HG02840 (cell line): Measurements from ENCODE around the gene ATF7.
"Not testable (repeated sequence)": the region's sequence is repeated elsewhere in the genome, so short reads cannot be mapped to it uniquely, and the experiment has no call there.

Experiments used
- ATAC-seq: cut with Tn5 transposase; IDR thresholded peaks from one replicate; pipeline ENCODE4 v1.9.1; 2021; ENCODE audit warnings: mild to moderate bottlenecking, moderate library complexity, moderate number of reproducible peaks; ENCODE audit not compliant: unreplicated experiment, low FRiP score

ATF7 gene

DNA sequence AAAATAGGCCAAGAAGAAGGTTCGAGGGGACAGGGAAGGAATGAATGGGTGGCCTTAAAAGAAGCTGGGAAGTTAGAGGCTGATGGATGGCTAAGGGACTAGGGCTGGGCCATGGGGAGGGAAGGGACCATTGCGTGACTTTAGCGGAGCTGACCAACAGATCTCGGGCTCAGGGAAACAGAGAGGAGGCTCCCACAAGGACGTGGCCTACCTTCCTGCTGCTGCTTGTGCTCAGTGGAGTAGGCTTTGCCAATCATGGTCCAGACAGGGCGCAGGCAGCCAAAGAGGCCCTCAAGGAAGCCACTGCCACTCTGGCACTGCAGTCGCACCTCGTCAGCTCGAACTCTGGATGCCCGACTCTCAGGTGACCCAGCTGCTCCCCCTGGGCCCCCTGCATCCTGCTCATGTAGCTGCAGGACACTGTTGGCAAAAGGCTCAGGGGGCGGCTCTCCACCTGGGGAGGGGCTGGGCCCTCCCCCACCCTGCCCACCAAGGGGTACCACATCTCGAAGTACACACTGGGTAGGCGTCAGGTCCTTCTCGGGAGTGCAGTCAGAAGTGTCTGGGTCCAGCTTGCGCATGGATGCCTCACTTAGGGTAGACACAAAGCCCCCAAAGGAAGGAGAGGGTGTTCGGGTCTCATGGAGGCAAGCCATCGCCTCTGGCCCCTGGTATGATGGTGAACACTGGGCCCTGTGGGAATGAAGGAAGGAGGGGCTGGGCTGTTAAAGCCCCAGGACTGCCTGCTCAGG lies 139.3 kb downstream of the ATF7 start:
- no peak for ATAC-seq

DNA sequence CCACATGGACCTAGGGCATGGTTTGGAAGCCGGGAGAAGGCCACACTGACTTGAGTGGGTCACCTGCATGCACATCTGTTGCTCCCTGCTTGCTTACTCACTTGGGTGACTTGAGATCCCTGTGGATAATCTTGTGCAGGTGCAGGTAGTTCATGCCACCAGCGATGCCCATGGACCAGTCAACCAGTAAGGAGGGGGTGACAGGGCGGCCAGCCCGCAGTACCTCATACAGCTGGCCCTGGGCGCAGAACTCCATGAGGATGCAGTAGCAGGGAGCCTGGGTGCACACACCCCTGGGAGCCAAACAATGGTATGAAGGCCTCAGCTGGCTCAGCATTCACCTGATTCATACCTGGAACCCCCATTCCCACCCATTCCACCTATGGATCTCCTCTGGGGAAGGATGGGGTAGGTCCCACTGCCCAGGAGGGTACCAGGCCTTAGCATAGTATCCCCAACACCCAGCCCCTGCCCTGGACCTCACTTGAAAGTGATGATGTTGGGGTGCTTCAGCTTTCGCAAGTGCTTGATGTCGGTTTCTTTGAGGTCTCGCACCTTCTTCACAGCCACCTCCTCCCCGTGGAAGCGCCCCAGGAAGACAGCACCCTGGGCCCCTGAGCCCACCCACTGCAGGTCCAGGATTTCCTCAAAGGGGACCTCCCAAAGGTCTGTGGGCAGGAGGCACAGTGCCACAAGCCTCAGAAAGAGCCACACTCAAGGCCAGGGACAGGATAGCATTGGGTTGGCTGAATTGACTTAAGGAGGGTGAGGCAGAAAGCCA lies 140.0 kb downstream of the ATF7 start:
- no peak for ATAC-seq

DNA sequence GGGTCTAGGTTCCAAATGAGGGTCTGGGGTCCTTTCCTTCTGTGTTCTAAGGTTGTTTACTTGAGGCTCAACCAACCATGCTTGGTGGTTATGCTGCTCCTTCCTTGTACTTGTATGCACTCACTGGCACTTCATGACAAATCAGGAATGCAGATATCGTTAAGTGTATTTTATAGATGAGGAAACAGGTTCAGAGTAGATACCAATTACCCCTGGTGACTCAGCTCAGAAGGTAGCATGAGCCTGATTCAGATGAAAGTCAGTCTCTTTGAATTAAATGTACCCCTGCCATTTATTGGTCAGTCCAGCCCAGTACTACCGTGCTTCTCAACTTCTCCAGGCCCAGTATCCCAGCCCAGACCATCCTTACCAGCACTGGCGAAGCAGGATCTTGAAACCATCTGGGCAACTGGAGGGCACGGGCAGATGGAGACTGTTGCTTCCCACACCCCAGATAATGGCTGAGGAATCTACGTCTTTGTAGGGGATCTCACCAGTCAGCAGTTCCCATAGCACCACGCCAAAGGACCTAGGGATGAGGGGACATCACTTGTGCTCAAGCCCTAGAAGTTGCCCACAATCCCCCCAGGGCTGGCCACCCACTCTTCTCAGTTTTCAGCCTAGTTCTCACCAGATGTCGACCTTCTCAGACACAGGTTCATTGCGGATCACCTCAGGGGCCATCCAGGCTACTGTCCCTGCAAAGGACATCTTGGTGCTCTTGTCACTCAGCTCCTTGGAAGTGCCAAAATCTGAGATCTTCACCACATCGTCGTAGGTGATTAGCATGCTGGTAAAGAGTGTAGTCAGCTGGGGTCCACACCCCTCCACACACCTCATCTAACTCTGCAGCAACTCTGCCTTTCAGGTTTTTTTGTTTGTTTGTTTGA lies 141.3 kb downstream of the ATF7 start:
- ATAC-seq, result no peak

DNA sequence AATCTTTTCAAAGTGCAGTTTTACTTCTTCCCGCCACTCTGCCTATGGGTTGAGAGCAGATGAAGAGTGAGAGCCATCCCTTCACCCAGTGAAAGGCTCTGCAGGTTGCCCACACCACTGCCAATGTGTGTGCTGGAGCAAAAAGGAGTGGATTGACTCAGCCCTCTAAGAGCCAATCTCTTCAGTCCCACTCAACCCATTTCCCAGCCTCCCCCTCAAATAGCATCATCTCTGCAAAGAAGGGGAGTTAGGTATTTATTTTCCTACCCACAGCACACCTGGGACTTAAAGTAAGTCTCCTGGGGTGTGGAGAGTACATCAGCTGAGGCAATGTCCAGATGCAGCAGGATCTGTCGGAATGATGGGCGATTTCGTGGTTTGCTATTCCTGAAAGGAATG lies 142.2 kb downstream of the ATF7 start:
- ATAC-seq, result no peak

DNA sequence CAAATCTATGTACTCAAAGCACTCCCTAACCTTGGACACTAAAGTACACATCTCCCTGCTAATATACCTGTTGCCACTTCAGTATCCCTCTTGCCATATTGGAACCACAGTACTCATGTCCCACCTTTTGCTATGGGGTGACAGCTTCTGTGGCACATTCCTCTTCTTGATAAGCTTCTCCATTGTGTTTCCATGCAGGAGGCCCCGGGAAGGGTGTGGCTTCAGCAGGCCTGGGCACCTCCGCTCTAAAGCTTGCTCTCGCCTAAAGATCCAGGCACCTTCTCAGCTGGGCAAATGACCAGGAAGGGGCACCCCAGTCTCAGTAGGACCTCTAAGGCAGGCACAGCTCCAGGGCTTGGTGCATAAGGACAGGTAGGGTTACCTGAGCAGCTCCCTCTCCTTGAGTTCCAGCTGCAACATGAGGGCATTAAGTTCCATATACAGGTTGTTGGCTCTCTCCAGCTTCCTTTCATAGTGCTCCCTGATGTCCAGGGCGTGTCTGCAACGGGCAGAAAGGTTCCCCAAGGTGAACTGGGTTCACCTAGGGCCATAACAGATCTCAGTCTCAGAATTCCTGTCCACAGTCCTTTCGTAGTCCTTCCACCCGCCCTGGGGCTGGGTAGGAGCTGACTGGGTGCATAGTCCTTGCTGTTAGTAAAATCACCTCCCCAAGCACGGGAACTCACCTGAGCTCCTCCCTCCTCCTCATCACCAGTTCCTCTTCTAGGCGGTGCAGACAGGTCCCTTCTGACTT lies 142.8 kb downstream of the ATF7 start:
- no peak for ATAC-seq

DNA sequence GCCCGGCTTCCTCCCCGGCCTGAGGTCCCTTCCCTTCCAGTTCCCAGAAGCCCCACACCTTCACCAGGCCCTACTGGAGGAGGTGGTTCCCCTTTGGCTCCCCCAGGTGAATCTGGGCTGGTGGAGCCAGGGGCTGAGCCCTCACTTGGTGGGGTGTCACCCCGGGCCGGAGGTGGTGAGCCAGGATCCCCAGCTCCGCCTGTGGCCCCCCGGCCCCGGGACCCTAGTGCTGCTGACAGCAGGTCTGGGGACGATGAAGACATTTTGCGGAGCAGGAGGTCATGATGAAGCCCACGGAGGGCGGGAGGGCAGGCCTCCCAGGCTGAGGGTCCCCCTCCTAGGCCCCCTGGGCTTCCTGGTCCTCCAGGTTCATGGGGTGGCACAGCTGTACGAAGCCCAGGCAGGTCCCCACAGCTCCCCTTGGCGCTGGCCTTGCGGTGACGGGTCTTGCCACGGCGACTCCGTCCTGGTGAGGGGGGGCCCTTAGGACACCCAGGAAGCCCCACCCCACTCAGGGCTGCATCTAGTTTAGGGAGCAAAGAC lies 143.5 kb downstream of the ATF7 start:
- ATAC-seq, result no peak

DNA sequence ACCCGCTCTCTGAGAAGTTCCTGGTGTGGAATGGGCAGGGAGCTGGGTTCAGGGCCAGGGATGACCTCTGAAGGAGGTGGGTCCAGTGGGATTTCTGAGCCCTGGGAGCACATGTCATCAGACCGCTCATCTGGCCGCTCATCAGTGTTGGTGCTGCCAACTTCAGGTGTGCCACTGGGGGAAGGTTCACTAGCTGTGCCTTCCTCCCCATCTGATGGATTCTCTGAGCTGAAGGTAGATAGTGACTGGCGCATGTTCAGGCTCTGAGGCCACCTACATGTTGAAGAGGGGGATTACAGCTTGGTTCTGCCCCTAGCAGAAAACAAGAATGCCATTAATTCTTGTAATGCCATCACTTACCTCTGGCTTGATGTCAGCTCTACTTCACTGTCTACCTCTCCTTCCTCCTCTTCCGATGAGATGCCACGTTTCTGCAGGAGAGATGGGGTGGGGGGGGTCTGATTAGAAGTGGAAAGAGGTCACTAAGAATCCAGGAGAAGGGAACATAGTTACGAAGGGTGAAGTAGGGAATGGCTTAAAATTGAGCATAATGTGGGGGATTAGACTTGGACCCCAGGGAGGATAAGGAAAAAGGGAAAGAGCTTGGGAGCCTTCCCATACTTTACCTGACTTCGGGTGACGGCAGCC lies 144.1 kb downstream of the ATF7 start:
- ATAC-seq, result no peak

DNA sequence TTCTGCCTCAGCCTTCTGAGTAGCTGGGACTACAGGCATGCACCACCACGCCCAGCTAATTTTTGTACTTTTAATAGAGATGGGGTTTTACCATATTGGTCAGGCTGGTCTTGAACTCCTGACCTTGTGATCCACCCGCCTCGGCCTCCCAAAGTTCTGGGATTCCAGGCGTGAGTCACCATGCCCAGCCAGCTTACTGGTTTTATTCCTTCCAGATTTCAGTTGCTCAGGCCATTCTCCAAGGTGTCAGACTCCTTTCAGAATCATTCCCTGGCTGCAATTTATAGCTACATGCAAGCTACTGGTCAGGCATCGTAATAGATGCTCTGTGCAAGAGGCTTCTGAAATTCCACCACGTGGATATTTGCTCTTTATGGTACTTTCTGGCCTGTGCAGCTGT lies 144.7 kb downstream of the ATF7 start:
- not testable (repeated sequence) for ATAC-seq

DNA sequence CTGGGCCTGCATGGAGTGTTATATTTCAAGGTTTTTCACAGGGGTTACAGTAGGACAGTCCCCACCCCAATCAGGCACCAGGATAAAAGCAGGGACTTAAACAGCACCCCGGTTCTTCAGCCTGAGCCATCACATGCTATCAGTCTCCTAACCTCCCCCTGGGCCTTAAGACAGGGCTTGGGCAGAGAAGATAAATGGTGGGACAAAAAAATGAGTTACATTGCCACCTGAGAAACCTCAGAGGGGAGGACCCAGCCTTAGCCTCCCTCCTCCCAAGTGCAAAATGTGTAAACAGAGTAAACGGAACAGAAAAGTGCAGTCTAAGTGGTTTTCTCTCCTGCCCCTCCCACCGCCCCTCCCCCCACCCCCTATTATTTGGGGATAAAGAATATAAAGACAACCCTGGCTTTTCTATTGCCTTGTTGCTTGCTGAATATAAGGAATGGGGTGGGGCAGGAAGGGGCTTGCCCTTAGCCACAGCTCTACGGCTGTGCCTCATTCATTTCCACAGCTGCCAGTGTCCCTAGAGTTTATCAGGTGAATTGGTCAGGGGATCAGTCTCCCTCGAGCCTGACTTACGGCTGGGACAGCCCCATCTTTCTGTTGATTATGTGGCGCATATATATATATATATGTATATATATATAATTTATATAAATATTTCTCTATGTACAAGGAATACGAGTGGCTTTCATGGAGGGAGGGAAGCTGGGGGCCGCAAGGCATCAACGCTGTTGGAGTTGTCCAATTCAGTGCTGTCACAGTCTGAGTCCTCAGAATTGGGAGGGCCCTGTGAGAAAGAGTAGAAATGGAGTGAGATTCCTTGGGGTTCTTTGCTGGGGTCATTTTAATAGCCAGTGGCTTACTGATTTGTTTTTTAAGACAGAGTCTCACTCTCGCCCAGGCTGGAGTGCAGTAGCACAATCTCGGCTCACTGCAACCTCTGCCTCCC lies 145.4 kb downstream of the ATF7 start:
- no peak for ATAC-seq

DNA sequence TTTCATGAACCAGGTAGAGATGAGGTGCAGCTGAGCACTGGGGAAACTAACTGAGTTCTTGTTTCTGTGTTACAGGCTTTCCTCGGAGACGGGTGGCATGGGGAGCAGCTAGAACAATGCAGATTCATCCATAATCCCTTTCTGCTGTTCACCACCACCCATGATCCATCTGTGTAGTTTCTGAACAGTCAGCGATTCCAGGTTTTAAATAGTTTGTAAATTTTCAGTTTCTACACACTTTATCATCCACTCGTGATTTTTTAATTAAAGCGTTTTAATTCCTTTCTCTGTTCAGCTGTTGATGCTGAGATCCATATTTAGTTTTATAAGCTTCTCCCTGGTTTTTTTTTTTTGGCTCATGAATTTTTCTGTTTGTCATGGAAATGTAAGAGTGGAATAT lies 146.9 kb downstream of the ATF7 start:
- no peak for ATAC-seq

GRCh38 chr12:53478865-53479264 lies 147.3 kb downstream of the ATF7 start:
- ATAC-seq, result no peak

DNA sequence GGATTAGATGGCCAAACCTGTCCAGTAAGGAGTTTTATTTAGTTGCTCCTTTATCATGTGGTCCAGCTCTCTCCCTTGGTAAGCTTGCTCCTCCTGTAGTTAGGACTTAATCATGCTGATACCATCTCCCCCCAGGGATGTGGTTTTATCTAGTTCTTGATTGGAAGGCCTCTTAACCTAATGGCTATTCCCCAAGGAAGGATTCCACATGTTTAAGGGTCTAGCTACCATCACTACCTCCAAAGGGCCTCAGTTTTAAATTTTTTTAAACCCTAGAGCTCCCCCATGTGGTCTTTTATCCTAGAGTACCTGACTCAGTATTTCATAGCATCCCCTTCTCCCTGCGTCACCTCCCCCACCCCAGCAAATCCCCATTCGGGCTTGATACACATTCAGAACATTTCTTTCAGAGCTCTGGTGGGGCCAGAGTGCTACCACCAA lies 149.4 kb downstream of the ATF7 start:
- ATAC-seq, result no peak

DNA sequence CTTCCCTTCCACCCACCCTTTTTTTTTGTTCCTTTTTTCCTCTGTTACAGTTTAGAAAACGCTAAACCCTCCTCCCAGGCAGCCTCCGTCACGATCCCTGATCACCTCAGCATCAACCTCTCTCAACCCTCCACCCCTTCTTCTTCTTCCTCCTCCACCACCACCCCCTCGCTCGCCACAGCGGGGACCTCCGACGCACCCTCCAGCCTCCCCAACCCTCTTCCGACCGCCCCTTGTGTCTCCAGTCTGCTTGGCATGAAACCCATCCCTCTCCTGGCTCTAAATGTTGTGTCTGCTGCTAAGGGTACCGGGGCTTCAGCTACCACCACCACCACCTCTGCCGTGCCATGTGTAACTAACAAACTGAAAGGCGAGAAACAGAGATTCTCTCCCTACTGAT lies 151.4 kb downstream of the ATF7 start:
- ATAC-seq, result no peak

GRCh38 chr12:53474077-53474476 lies 152.1 kb downstream of the ATF7 start:
- no peak for ATAC-seq

- ATAC-seq, result no peak
Observed at GRCh38 chr12:53472056-53472582, 154.1 kb downstream of the ATF7 start.

DNA sequence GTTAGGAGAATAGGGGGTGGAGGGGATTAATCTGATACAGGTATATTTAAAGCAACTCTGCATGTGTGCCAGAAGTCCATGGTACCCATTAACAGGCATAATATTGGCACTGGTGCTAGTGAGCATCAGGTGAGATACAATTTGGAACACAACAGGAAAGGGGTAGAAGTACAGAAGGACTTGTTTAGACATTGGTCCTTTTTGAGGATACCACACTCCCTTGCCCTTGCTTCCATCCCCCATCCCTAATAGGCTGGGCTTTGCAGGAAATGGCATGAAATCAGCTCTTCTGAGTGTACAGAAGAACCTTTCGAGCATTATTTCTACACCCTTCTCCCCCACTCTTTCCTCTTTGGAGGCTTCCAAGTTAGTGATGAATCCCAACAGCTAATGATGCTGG lies 157.9 kb downstream of the ATF7 start:
- ATAC-seq, result no peak

- ATAC-seq, result no peak
Observed at GRCh38 chr12:53467880-53468279, 158.3 kb downstream of the ATF7 start.

- no peak for ATAC-seq
Observed at GRCh38 chr12:53467082-53467481, 159.1 kb downstream of the ATF7 start.
